Activated naive CD4-positive, alpha-beta T cell (primary cell): ENCODE results near the gene MSH2.
"Not testable (repeated sequence)": the region's sequence is repeated elsewhere in the genome, so short reads cannot be mapped to it uniquely, and the experiment has no call there.

Experiments
- DNase-seq, 4 experiments: peaks; one replicate each; lab custom pipeline; 2025; lab: John Stamatoyannopoulos, UW

Gene MSH2

GRCh38 chr2:47402805-47403608 lies at the start of gene MSH2:
MSH2 (plus strand) TSS chr2:47403156; CDS start chr2:47403192, 36 bp downstream.
- peak; percentile 74 to 88 (median 76) for DNase-seq

GRCh38 chr2:47354013-47354847 lies 48.7 kb upstream of the MSH2 start:
- no peak for DNase-seq

DNA sequence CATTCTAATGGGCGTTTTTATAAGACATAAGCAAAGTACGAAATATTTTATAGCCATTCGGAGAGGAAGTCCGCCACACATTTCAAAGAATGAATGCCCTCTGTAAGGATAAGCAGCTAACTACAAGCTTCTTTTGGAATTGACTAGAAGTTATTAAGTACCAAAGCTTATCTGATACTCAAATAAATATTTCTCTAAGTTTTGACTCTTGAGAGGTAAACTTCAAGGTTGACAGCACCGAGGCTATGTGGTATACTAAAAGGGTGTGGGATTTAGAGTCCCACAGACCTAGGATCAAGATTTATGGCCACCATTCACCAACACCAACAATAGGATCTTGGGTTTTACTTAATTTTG lies 48.1 kb upstream of the MSH2 start:
- DNase-seq, result no peak

DNA sequence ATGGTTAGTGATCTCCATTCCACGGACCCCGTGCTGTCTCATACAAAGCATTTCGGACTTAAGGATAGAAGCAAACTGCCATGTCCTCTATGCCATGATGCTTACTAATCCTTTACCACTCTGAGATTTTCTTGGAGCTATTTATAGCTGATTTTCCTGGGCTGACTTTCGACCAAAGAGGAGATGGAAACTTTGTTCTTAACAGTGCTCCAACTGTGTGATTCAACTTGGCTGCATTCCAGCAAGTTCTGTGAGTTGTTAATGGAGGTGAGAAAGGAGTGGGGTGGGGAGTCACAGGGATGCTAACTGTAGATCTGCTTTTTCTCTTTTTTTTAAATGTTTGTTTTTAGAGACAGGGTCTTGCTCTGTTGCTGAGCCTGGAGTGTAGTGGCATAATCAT lies 45.5 kb upstream of the MSH2 start:
- DNase-seq, result no peak

GRCh38 chr2:47359375-47359868 lies 43.5 kb upstream of the MSH2 start:
- DNase-seq, result no peak

- DNase-seq, result no peak
Observed at GRCh38 chr2:47360283-47360682, 42.7 kb upstream of the MSH2 start.

- no peak for DNase-seq
Observed at GRCh38 chr2:47360927-47361326, 42.0 kb upstream of the MSH2 start.

GRCh38 chr2:47361505-47362229 lies 41.3 kb upstream of the MSH2 start:
- DNase-seq, result not testable (repeated sequence)

DNA sequence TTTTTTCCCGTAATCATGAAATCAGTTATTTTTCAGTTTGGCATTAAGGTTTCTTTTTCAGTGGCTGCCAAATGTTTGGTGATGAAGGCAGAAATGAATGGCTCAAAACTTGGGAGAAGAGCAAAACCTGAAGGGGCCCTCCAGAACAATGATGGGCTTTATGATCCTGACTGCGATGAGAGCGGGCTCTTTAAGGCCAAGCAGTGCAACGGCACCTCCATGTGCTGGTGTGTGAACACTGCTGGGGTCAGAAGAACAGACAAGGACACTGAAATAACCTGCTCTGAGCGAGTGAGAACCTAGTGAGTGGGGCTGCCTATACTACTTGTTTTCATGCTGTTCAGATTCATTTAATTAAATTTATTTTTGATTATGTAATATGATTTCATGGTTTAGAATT lies 29.2 kb upstream of the MSH2 start:
- no peak for DNase-seq

DNA sequence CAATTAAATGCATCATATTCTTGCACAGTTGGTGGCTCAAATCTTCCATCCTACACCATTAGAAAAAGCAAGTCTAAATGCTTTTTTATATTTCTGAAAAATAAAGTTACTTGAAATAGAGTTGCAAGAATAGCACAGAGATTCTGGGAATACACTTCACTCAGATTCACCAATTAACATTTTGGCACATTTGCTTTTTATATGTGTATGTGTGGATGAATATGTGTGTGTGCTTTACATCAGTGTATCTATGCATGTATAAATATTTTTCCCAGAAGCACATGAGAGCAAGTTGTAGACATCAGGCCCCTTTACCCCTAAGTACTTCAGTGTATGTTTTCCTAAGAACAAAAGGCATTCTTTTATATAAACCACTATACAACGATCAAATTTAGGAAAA lies 27.6 kb upstream of the MSH2 start:
- DNase-seq, result no peak

DNA sequence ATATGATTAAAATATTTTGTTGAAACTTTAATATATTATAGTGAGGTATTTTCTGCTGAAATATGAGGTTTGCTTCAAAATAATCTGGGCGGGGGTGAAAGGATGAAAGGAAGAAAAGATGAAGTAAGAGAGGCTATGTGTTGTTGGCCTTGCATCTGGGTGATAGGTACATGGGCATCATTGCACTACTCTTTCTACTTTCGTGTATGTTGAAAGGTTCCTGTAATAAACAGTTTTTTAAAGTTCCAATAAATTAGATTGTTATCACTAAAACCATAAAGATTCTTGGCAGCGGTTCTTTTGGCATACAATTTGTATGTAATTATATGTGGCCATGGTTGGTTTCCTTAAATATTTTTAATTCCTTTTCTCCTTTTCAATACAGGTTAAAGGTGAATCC lies 23.6 kb upstream of the MSH2 start:
- DNase-seq, result no peak

DNA sequence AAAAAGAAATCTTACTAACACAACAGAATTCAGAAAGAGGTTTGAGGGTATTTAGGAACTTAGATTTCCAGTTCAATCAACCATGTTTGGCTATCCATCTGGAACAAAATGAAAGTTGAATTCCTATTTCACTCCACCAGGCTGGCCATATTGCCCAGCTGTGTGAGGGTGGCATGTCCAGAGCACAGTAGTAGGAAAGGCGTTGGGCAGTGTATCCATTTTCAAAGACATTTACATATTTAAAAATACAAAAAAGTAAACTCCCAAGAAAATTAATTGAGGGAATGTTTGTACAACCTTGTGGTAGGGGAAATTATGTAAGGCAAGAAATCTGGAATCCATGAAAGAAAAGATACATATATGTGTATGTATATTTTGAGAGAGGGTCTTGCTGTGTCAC lies 21.5 kb upstream of the MSH2 start:
- DNase-seq, result no peak

GRCh38 chr2:47386551-47386950 lies 16.4 kb upstream of the MSH2 start:
- no peak for DNase-seq

DNA sequence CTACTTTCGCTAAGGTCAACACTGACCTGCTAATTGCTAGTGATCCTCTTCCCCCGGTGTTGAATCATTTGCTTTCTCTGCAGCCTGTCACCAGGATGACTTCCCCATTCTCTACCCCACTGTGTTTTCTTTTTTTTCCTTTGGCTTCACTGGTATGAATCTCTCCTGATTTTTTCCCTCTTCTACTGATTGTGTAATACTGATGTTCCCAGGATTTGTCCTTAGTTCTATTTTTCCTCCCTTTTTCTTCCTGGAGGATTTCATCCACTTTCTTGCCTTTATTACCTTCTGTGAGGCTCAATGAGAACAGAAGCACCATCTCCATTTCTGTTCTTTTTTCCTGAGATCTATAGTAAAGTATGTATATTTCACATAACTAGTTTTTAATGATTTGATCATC lies 14.1 kb upstream of the MSH2 start:
- DNase-seq, result no peak

- DNase-seq, result no peak
Observed at GRCh38 chr2:47389692-47390091, 13.3 kb upstream of the MSH2 start.

GRCh38 chr2:47401789-47402554 lies 984 bp upstream of the MSH2 start:
- no peak for DNase-seq

DNA sequence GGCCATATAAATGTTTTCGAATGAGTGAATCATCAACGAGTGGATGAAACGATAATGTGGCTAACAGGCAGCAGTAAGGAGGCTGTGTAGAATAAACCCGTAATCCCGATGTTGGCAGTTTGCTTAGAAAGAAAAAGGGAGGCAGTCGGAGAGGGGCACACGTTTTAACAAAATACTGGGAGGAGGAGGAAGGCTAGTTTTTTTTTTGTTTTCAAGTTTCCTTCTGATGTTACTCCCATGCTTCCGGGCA lies 476 bp upstream of the MSH2 start:
- no peak for DNase-seq

DNA sequence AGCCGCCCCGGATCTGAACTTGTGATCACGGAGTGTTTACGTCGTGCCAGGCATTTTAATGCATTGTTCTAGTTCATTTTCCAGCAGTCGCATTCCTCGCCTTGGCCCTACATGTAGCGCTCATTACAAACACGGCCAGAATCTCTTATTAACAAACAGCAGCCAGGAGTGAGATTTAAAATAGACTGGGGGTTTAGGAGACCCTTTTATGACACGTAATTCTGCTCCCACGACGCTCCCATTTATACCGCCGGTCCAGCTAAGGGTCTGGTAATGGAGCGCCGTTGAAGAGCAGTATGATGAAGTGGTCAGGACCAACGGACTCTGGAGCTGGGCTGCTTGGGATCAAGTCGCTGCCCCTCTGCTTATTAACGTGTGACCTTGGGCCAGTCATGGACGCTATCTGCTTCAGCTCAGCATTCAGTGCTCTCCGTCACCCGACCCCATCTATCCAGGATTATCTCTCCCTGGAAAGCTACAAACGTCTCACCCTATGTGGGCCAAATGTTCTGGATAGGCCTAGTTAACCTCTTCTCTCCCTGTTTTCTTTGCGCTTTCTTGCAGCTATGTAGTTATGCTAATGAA lies 745 bp downstream of the MSH2 start:
- no peak for DNase-seq

GRCh38 chr2:47404356-47404755 lies 1.4 kb downstream of the MSH2 start:
- DNase-seq, result no peak

DNA sequence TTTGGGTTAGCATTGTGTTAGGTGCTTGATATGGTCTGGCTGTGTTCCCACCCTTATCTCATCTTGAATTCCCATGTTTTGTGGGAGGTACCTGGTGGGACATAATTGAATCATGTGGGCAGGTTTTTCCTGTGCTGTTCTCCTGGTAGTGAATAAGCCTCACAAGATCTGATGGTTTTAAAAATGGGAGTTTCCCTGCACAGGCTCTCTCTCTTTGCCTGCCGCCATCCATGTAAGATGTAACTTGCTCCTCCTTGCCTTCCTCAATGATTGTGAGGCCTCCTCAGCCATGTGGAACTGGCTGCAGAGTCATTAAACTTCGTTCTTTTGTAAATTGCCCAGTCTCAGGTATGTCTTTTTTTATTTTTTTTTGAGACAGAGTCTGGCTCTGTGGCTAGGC lies 2.8 kb downstream of the MSH2 start:
- DNase-seq, result no peak

- DNase-seq, result not testable (repeated sequence)
Observed at GRCh38 chr2:47406649-47407330, 3.8 kb downstream of the MSH2 start.
